IPS-18a (cell line): ENCODE measurements around the gene SCN2B.
"Not testable (repeated sequence)": the region's sequence is repeated elsewhere in the genome, so short reads cannot be mapped to it uniquely, and the experiment has no call there.

ENCODE experiments used
- H3K27ac ChIP-seq: one replicate; pipeline ENCODE4 v1.5.1; 2013; ENCODE audit warnings: low read length
- H3K27me3 ChIP-seq: one replicate; pipeline ENCODE4 v1.6.1; 2013; ENCODE audit warnings: mild to moderate bottlenecking, low read length; ENCODE audit not compliant: control insufficient read depth, insufficient read depth
- H3K36me3 ChIP-seq: one replicate; pipeline ENCODE4 v1.6.1; 2013; ENCODE audit warnings: low read depth, low read length; ENCODE audit not compliant: control insufficient read depth
- H3K4me1 ChIP-seq: one replicate; pipeline ENCODE4 v1.6.1; 2013; ENCODE audit warnings: low read depth, low read length; ENCODE audit not compliant: control insufficient read depth
- H3K4me3 ChIP-seq: one replicate; pipeline ENCODE4 v1.5.1; 2013; ENCODE audit warnings: low read length
- H3K9ac ChIP-seq: one replicate; pipeline ENCODE4 v1.6.1; 2013; ENCODE audit warnings: mild to moderate bottlenecking, low read length, moderate library complexity
- H3K9me3 ChIP-seq: one replicate; pipeline ENCODE4 v1.6.1; 2013; ENCODE audit warnings: low read depth, low read length; ENCODE audit not compliant: control insufficient read depth

The SCN2B gene

GRCh38 chr11:118205606-118206378 lies 29.4 kb upstream of the SCN2B start:
- no peaks in the 10 kb centered on the region for H3K27me3 ChIP-seq
- H3K4me1 ChIP-seq, result peaks cover 8% of the 10 kb centered on the region

GRCh38 chr11:118202599-118203422 lies 26.4 kb upstream of the SCN2B start:
- Histone ChIP-seq H3K9ac (no peak overlapping the region), H3K27me3 (no peaks in the 10 kb centered on the region), H3K36me3 (no peaks in the 10 kb centered on the region), H3K4me3 (no peak overlapping the region), H3K27ac (no peak overlapping the region), H3K4me1 (peaks cover 3% of the 10 kb centered on the region), H3K9me3 (no peaks in the 10 kb centered on the region)

More at GRCh38 chr11:118205606-118206378, 29.4 kb upstream of the SCN2B start:
- H3K27ac ChIP-seq, result no peak overlapping the region
- no peaks in the 10 kb centered on the region for H3K36me3 ChIP-seq
- H3K9ac ChIP-seq, result no peak overlapping the region
- no peak overlapping the region for H3K4me3 ChIP-seq
- H3K9me3 ChIP-seq, result no peaks in the 10 kb centered on the region

GRCh38 chr11:118201966-118202365 lies 25.5 kb upstream of the SCN2B start:
- H3K9me3 ChIP-seq, result no peaks in the 10 kb centered on the region

GRCh38 chr11:118200901-118201680 lies 24.7 kb upstream of the SCN2B start:
- Histone ChIP-seq H3K27me3 (no peaks in the 10 kb centered on the region), H3K4me1 (peaks cover 4% of the 10 kb centered on the region), H3K36me3 (no peaks in the 10 kb centered on the region), H3K4me3 (no peak overlapping the region), H3K9ac (no peak overlapping the region), H3K27ac (no peak overlapping the region), H3K9me3 (no peaks in the 10 kb centered on the region)

More at GRCh38 chr11:118201966-118202365, 25.5 kb upstream of the SCN2B start:
- Histone ChIP-seq H3K4me3 (no peak overlapping the region), H3K27me3 (no peaks in the 10 kb centered on the region), H3K36me3 (no peaks in the 10 kb centered on the region), H3K4me1 (peaks cover 3% of the 10 kb centered on the region), H3K27ac (no peak overlapping the region), H3K9ac (no peak overlapping the region)

GRCh38 chr11:118200497-118200896 lies 24.1 kb upstream of the SCN2B start:
- Histone ChIP-seq H3K4me3 (no peak overlapping the region), H3K9me3 (no peaks in the 10 kb centered on the region), H3K4me1 (peaks cover 4% of the 10 kb centered on the region), H3K27ac (no peak overlapping the region), H3K27me3 (no peaks in the 10 kb centered on the region), H3K9ac (no peak overlapping the region), H3K36me3 (no peaks in the 10 kb centered on the region)

GRCh38 chr11:118199135-118199534 lies 22.7 kb upstream of the SCN2B start:
- H3K9ac ChIP-seq, result no peak overlapping the region
- H3K36me3 ChIP-seq, result no peaks in the 10 kb centered on the region
- H3K9me3 ChIP-seq, result no peaks in the 10 kb centered on the region

GRCh38 chr11:118198370-118198769 lies 21.9 kb upstream of the SCN2B start:
- Histone ChIP-seq H3K4me1 (peaks cover 11% of the 10 kb centered on the region), H3K27me3 (no peaks in the 10 kb centered on the region), H3K36me3 (no peaks in the 10 kb centered on the region), H3K9me3 (no peaks in the 10 kb centered on the region), H3K9ac (no peak overlapping the region), H3K27ac (no peak overlapping the region), H3K4me3 (no peak overlapping the region)

More at GRCh38 chr11:118199135-118199534, 22.7 kb upstream of the SCN2B start:
- Histone ChIP-seq H3K27ac (no peak overlapping the region), H3K4me3 (no peak overlapping the region), H3K4me1 (peaks cover 11% of the 10 kb centered on the region), H3K27me3 (no peaks in the 10 kb centered on the region)

GRCh38 chr11:118194835-118195627 lies 18.6 kb upstream of the SCN2B start:
- H3K9me3 ChIP-seq, result no peaks in the 10 kb centered on the region
- peaks cover 11% of the 10 kb centered on the region for H3K4me1 ChIP-seq
- H3K36me3 ChIP-seq, result no peaks in the 10 kb centered on the region
- H3K9ac ChIP-seq, result no peak overlapping the region
- H3K27ac ChIP-seq, result no peak overlapping the region
- H3K4me3 ChIP-seq, result no peak overlapping the region
- no peaks in the 10 kb centered on the region for H3K27me3 ChIP-seq

GRCh38 chr11:118193910-118194566 lies 17.6 kb upstream of the SCN2B start:
- Histone ChIP-seq H3K9ac (no peak overlapping the region), H3K27ac (no peak overlapping the region), H3K9me3 (no peaks in the 10 kb centered on the region), H3K4me3 (no peak overlapping the region), H3K36me3 (no peaks in the 10 kb centered on the region), H3K27me3 (no peaks in the 10 kb centered on the region), H3K4me1 (peaks cover 11% of the 10 kb centered on the region)

GRCh38 chr11:118192817-118193216 lies 16.4 kb upstream of the SCN2B start:
- peaks cover 11% of the 10 kb centered on the region for H3K4me1 ChIP-seq
- not testable (repeated sequence) for H3K9ac ChIP-seq, H3K27me3 ChIP-seq, H3K4me3 ChIP-seq, H3K27ac ChIP-seq, H3K36me3 ChIP-seq, H3K9me3 ChIP-seq
